Heart right ventricle (tissue), 16 donors: ENCODE data around the gene DHX36. TPM values are rescaled to one million over a fixed set of nuclear protein-coding genes. Genes with fewer than 3 reads are reported as not detected.

Source experiments
- ATAC-seq, 8 donors: fragments of 200-7000 bp; cut with Tn5 transposase; one replicate each; pipeline ENCODE4 v1.9.1; 2020; ENCODE audit warnings: mild to moderate bottlenecking in 8 of 8, moderate library complexity in 8 of 8, moderate number of reproducible peaks in 1 of 8
- DNase-seq, 2 donors: peaks; one replicate each; pipeline ENCODE4 v3.0.0-alpha.2; 2020
- H3K27ac ChIP-seq, 10 donors: fragments of 200-600 bp; sonication (generic) in 2 of 10; one replicate each; pipeline versions ENCODE4 v1.5.0 to v1.8.0; 2020 to 2022; ENCODE audit warnings: mild to moderate bottlenecking in 3 of 10
- H3K27me3 ChIP-seq, 7 donors: fragments of 200-600 bp; one replicate each; pipeline ENCODE4 v1.8.0; 2021 to 2022; ENCODE audit warnings: mild to moderate bottlenecking in 2 of 7
- H3K36me3 ChIP-seq, 9 donors: fragments of 200-600 bp; sonication (generic) in 1 of 9; one replicate each; pipeline versions ENCODE4 v1.5.0 to v1.8.0; 2020 to 2022; ENCODE audit warnings: mild to moderate bottlenecking in 2 of 9
- H3K4me1 ChIP-seq, 9 donors: fragments of 200-600 bp; sonication (generic) in 1 of 9; one replicate each; pipeline versions ENCODE4 v1.5.0 to v1.8.0; 2020 to 2022; ENCODE audit warnings: mild to moderate bottlenecking in 4 of 9
- H3K4me3 ChIP-seq, 10 donors: fragments of 200-600 bp; sonication (generic) in 2 of 10; one replicate each; pipeline versions ENCODE4 v1.5.0 to v1.8.0; 2020 to 2022; ENCODE audit warnings: mild to moderate bottlenecking in 7 of 10, moderate library complexity in 2 of 10
- H3K9me3 ChIP-seq, 11 donors: fragments of 200-600 bp in 10 of 11; sonication (generic) in 2 of 11; one replicate each; pipeline versions ENCODE4 v1.5.0 to v1.8.0; 2013 to 2022; ENCODE audit warnings: mild to moderate bottlenecking in 2 of 11, control low read depth in 1 of 11, moderate library complexity in 1 of 11
- WGBS, 2 donors: extraction: QIAGEN DNeasy Blood & Tissue Kit; methylation state at CpG; one replicate each; pipeline ENCODE4 v1.1.7; 2013; ENCODE audit warnings: inconsistent platforms in 1 of 2; 5-methylcytosine and 5-hydroxymethylcytosine counted together
- intact Hi-C, 10 donors: fragments of 100-400 bp; cut with DNase I; formaldehyde crosslinking; loops; one replicate each; pipeline versions ENCODE4 v1.11.1 to v1.14.2; 2022
- long read RNA-seq, 3 donors: library from polyadenylated mRNA; unstranded; transcript quantifications; one replicate each; pipeline ENCODE4 v2.0.0, GENCODE V29; 2020 to 2021
- polyA plus RNA-seq, 2 donors: library from polyadenylated mRNA; stranded (reverse); fragments of 200-250 nt; gene quantifications; one replicate each; pipeline ENCODE4 v1.2.3, GENCODE V29; 2013
- total RNA-seq, 10 donors: library from RNA; stranded (reverse); fragmentation: NEBNext Ultra II Directional in 3 of 10; extraction: Animal tissue kit (Norgen Biotek cat#: 25700) in 3 of 10; gene quantifications; one replicate each; pipeline versions ENCODE4 v1.2.1 to v1.2.4, GENCODE V29; 2021 to 2023
- TF ChIP-seq, protein P1 (sequence below), 9 donors: fragments of 200-600 bp; sonication (generic) in 2 of 9; IDR thresholded peaks; one replicate each; pipeline versions ENCODE4 v1.5.0 to v1.8.0; 2021 to 2022; ENCODE audit warnings: antibody characterized with exemption in 9 of 9, mild to moderate bottlenecking in 5 of 9, moderate library complexity in 1 of 9
- donor health status: Arrhythmogenic right ventricular cardiomyopathy.
- donor health status: ischemic (EF 13 %, LVEDD 7.1; RV severe dilation, severe dysfunction).
- donor health status: healthy with polysubstance abuse.
- donor health status: DM: no; HTN: yes; CAD: no.
- donor health status: DM: no; HTN: no; CAD: no.
- donor health status: ischemic (EF 25% LVEDD 6.9; RV normal size, moderate dysfunction).
- donor health status: ischemic (EF 25% LVEDD 5.7; RV mildly dilated, moderate dysfunction).
- donor health status: healthy.
- donor health status: DM: yes; HTN: yes; CAD: no.
- donor health status: Ischemic cardiomyopathy.
- donor health status: ischemic (EF 35%, LVEDD 5.7; RV mildly dilated, moderate dysfunction).
- donor health status: nonischemic (EF 11% LVEDD 7.7; RV severe dilation, severe dysfunction).
- donor health status: DM: yes; HTN: yes; CAD: no.
- donor health status: PGD.
- donor health status: ischemic (EF 29% LVEDD 5.4; RV normal size, mild dysfunction).
- donor health status: nonischemic (EF 23%, LVEDD 6.1; RV moderate dilation, normal function).

Gene DHX36, protein sequence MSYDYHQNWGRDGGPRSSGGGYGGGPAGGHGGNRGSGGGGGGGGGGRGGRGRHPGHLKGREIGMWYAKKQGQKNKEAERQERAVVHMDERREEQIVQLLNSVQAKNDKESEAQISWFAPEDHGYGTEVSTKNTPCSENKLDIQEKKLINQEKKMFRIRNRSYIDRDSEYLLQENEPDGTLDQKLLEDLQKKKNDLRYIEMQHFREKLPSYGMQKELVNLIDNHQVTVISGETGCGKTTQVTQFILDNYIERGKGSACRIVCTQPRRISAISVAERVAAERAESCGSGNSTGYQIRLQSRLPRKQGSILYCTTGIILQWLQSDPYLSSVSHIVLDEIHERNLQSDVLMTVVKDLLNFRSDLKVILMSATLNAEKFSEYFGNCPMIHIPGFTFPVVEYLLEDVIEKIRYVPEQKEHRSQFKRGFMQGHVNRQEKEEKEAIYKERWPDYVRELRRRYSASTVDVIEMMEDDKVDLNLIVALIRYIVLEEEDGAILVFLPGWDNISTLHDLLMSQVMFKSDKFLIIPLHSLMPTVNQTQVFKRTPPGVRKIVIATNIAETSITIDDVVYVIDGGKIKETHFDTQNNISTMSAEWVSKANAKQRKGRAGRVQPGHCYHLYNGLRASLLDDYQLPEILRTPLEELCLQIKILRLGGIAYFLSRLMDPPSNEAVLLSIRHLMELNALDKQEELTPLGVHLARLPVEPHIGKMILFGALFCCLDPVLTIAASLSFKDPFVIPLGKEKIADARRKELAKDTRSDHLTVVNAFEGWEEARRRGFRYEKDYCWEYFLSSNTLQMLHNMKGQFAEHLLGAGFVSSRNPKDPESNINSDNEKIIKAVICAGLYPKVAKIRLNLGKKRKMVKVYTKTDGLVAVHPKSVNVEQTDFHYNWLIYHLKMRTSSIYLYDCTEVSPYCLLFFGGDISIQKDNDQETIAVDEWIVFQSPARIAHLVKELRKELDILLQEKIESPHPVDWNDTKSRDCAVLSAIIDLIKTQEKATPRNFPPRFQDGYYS
- total RNA-seq (10 to 100 TPM; 35.5 to 51.2 (median 41.2) TPM), polyA plus RNA-seq (10 to 100 TPM; 22.3 to 23.3 TPM)
- long read RNA-seq, donor 1, full-length matches to known transcripts = 9 of 19 reads
- long read RNA-seq, donor 1, partial matches to known transcripts = 10 of 19 reads
- long read RNA-seq, donor 1, other reads (novel, unspliced or antisense) = 0 of 19 reads
- long read RNA-seq, donor 2, full-length matches to known transcripts = 11 of 21 reads
- long read RNA-seq, donor 2, partial matches to known transcripts = 9 of 21 reads
- long read RNA-seq, donor 2, other reads (novel, unspliced or antisense) = 1 of 21 reads
- long read RNA-seq, donor 3, full-length matches to known transcripts = 1 of 15 reads
- long read RNA-seq, donor 3, partial matches to known transcripts = 9 of 15 reads
- long read RNA-seq, donor 3, other reads (novel, unspliced or antisense) = 5 of 15 reads

DNA sequence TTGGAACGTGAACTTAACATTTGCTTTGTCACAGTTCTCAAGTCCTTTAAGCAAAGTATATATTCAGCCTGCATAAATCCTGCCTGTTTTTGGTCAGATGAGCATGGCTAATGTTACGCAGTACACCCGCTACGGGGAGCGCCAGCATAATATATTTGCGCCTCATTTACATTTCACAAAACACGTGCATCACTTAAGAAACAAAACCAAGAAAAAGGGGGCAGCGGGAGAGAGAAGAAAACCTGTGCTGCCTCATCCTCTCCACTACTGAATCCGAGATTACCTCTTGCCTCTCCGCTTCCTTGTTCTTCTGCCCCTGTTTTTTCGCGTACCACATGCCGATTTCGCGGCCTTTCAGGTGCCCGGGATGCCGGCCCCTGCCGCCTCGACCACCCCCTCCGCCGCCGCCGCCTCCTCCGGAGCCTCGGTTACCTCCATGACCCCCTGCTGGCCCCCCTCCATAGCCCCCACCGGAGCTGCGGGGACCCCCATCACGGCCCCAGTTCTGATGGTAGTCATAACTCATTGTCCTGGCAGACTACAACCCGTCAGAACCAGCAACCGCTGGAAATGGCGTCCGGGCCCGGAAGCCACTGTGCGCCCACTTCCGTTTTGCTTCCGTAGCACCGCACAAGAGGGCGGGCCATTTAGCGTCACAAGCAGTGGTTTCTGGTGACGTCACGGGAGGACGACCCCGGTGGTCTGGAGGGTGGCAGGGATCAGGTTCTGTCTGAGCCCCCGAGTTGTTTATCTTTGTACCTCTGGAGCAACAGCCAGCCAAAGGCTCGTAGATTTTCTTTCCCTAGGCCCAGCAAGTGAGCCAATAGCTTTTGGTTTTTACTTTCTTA, at the start of gene DHX36:
Gene DHX36 (minus strand): TSS at position 597 of the 848 bp plus-strand sequence. CDS start 71 bp downstream, at position 526.
- Histone ChIP-seq H3K9me3 (no peaks in the 10 kb centered on the region), H3K27me3 (peaks cover 0 to 2% (median 0%) of the 10 kb centered on the region in 7 donors), H3K27ac (peak within 1 kb of the TSS; percentile 63 to 95 (median 87)), H3K36me3 (no peaks in the 10 kb centered on the region), H3K4me1 (peaks cover 0 to 54% (median 41%) of the 10 kb centered on the region in 9 donors), H3K4me3 (peak within 1 kb of the TSS; percentile 48 to 79 (median 76))
- intact Hi-C loops = no loop called here
- TF ChIP-seq, protein P1, sequence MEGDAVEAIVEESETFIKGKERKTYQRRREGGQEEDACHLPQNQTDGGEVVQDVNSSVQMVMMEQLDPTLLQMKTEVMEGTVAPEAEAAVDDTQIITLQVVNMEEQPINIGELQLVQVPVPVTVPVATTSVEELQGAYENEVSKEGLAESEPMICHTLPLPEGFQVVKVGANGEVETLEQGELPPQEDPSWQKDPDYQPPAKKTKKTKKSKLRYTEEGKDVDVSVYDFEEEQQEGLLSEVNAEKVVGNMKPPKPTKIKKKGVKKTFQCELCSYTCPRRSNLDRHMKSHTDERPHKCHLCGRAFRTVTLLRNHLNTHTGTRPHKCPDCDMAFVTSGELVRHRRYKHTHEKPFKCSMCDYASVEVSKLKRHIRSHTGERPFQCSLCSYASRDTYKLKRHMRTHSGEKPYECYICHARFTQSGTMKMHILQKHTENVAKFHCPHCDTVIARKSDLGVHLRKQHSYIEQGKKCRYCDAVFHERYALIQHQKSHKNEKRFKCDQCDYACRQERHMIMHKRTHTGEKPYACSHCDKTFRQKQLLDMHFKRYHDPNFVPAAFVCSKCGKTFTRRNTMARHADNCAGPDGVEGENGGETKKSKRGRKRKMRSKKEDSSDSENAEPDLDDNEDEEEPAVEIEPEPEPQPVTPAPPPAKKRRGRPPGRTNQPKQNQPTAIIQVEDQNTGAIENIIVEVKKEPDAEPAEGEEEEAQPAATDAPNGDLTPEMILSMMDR (IDR thresholded peaks at IDR 0.05) = no peak
- 0 to 1% methylated on average over 45 of the region's 45 CpGs for WGBS, 2 donors
- ATAC-seq (peak; percentile 96 to 99 (median 97)), DNase-seq (peak; percentile 88 to 91)

DNA sequence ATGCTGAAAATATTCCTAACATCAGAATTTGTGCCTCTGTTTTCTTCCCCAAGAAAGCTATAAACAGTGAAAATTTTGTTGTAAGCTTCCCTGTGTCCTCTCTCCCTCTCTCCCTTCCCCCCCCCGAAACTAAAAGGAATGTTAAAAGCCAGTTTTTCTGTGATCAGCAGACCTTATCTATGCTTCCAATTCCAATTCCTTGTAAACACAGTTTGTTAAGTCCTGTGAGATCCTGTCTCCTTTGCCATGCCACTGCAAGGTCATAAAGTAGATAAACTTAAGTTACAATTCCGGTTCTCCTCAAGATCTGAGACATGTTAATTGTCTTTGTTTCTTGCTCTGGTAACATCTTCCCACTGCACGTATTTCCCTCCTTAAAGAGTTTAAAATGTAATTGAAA, 42.9 kb upstream of the DHX36 start:
- intact Hi-C loops = no loop called here
- no peaks in the 10 kb centered on the region for H3K4me1 ChIP-seq
- ATAC-seq (no peak), DNase-seq (no peak)
- H3K36me3 ChIP-seq = no peaks in the 10 kb centered on the region
- no peak overlapping the region for H3K4me3 ChIP-seq
- peaks cover 0 to 16% (median 0%) of the 10 kb centered on the region in 11 donors for H3K9me3 ChIP-seq
- H3K27ac ChIP-seq = no peak overlapping the region
- 6 to 7% methylated on average over 3 of the region's 3 CpGs for WGBS, 2 donors
- H3K27me3 ChIP-seq = peaks cover 0 to 5% (median 0%) of the 10 kb centered on the region in 7 donors
- TF ChIP-seq, protein P1 (IDR thresholded peaks at IDR 0.05) = no peak

DNA sequence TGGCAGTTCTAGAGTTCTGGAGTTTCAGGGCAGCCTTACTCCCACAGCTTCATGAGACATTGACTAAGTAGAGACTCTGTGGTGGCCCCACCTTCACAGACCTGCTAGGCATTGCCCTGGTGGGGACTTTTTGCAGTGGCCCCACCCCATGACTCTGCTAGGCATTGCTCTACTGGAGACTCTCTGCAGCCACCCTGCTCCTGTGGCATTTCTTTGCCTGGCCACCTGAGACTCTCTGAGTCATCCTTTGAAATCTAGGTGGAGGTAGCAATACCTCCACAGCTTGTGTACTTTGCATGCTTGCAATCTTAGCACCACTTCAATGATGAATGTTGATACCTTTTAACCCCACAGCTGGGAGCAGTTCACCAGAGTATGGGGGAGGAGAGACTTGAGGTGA, 40.6 kb upstream of the DHX36 start:
- intact Hi-C loops = no loop called here
- ATAC-seq = no peak

More for the DNA sequence above, 40.6 kb upstream of the DHX36 start:
- peaks cover 0 to 16% (median 0%) of the 10 kb centered on the region in 11 donors for H3K9me3 ChIP-seq
- H3K4me3 ChIP-seq = no peak overlapping the region
- H3K4me1 ChIP-seq = no peaks in the 10 kb centered on the region
- DNase-seq = no peak
- no peaks in the 10 kb centered on the region for H3K36me3 ChIP-seq
- peaks cover 0 to 5% (median 0%) of the 10 kb centered on the region in 7 donors for H3K27me3 ChIP-seq
- TF ChIP-seq, protein P1 (IDR thresholded peaks at IDR 0.05) = no peak
- no peak overlapping the region for H3K27ac ChIP-seq
